T-helper 2 cell treated with Interferon-gamma antibody and Interleukin-4, amounts not matched to agents 5 μg/mL and 100 μg/mL, for 36 hours (primary cell): Measurements from ENCODE around the gene KLHL22.
A peak's percentile ranks its signal among the peaks of the same experiment; 100 is the strongest.
"Not testable (repeated sequence)": the region's sequence is repeated elsewhere in the genome, so short reads cannot be mapped to it uniquely, and the experiment has no call there.

Experiments
- DNase-seq: peaks from one replicate; pipeline ENCODE4 v3.0.0; 2021; ENCODE audit warnings: low spot score
- H3K27ac Mint-ChIP-seq: one replicate; pipeline ENCODE4 v1.8.0; 2021; ENCODE audit warnings: mild to moderate bottlenecking, mixed read lengths
- H3K27me3 Mint-ChIP-seq: one replicate; pipeline ENCODE4 v1.8.0; 2021; ENCODE audit warnings: low read depth, mixed read lengths
- H3K36me3 Mint-ChIP-seq: one replicate; pipeline ENCODE4 v1.8.0; 2021; ENCODE audit warnings: low read depth, mixed read lengths
- H3K4me1 Mint-ChIP-seq: one replicate; pipeline ENCODE4 v1.8.0; 2021; ENCODE audit warnings: low read depth, mixed read lengths
- H3K4me3 Mint-ChIP-seq: one replicate; pipeline ENCODE4 v1.8.0; 2022; ENCODE audit warnings: mild to moderate bottlenecking, moderate library complexity, mixed read lengths
- H3K9me3 Mint-ChIP-seq: one replicate; pipeline ENCODE4 v1.8.0; 2021; ENCODE audit warnings: mixed read lengths

The KLHL22 gene

GRCh38 chr22:20418211-20418788 lies 77.3 kb downstream of the KLHL22 start:
- H3K27me3 Mint-ChIP-seq = peaks cover 9% of the 10 kb centered on the region
- no peaks in the 10 kb centered on the region for H3K36me3 Mint-ChIP-seq
- peak overlapping the region; percentile 51 for H3K4me3 Mint-ChIP-seq
- no peaks in the 10 kb centered on the region for H3K9me3 Mint-ChIP-seq
- H3K4me1 Mint-ChIP-seq = peaks cover 2% of the 10 kb centered on the region
- peak; percentile 63 for DNase-seq
- H3K27ac Mint-ChIP-seq = no peak overlapping the region

- not testable (repeated sequence) for DNase-seq, H3K36me3 Mint-ChIP-seq, H3K4me3 Mint-ChIP-seq, H3K9me3 Mint-ChIP-seq, H3K4me1 Mint-ChIP-seq, H3K27ac Mint-ChIP-seq
- peaks cover 11% of the 10 kb centered on the region for H3K27me3 Mint-ChIP-seq
Observed at GRCh38 chr22:20415699-20416098, 79.9 kb downstream of the KLHL22 start.

GRCh38 chr22:20415241-20415640 lies 80.4 kb downstream of the KLHL22 start:
- not testable (repeated sequence) for H3K9me3 Mint-ChIP-seq, H3K4me1 Mint-ChIP-seq, H3K36me3 Mint-ChIP-seq, H3K27ac Mint-ChIP-seq, H3K4me3 Mint-ChIP-seq, DNase-seq
- H3K27me3 Mint-ChIP-seq = peaks cover 11% of the 10 kb centered on the region

DNA sequence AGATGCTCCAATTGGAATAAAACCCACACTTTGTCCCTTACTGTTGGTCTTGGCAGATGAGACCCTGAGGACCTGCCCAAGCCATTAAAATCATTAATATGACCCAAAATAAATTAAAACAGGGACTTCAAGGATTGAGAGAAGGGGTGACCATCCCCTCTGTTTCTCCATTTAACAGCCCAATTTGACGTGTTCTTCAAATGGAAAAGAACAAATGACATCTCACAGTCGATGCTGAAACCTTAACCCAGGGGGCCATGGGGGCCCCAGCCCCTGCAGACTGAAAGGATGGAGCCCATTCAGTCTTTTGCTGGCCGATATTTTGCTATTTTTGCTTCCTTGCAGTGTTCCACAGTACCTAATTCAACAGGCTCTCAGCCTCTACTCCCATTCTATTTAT lies 81.1 kb downstream of the KLHL22 start:
- no peak for DNase-seq
- peaks cover 4% of the 10 kb centered on the region for H3K4me1 Mint-ChIP-seq
- peaks cover 11% of the 10 kb centered on the region for H3K27me3 Mint-ChIP-seq
- no peaks in the 10 kb centered on the region for H3K9me3 Mint-ChIP-seq
- no peaks in the 10 kb centered on the region for H3K36me3 Mint-ChIP-seq
- H3K4me3 Mint-ChIP-seq = no peak overlapping the region
- H3K27ac Mint-ChIP-seq = no peak overlapping the region

DNA sequence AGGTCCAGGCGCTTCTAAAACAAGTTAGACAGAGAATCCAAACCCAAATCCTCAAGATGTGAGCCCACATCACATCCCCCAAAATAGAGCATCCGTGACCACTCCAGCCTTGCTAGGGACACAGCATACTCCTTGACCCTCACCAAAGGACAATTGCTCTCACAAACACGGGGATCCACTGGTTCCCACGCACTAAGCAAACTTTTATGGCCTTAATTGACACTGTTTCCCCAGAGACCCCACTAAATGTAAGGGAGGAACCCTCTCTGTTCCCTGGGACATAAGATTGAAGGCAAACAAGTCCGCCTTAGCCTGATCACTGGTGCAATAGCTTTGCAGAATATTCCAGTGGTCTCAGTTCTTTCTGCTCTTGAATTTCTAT lies 81.5 kb downstream of the KLHL22 start:
- H3K27ac Mint-ChIP-seq = no peak overlapping the region
- DNase-seq = no peak
- H3K36me3 Mint-ChIP-seq = no peaks in the 10 kb centered on the region
- no peaks in the 10 kb centered on the region for H3K9me3 Mint-ChIP-seq
- no peak overlapping the region for H3K4me3 Mint-ChIP-seq
- peaks cover 4% of the 10 kb centered on the region for H3K4me1 Mint-ChIP-seq
- peaks cover 11% of the 10 kb centered on the region for H3K27me3 Mint-ChIP-seq

DNA sequence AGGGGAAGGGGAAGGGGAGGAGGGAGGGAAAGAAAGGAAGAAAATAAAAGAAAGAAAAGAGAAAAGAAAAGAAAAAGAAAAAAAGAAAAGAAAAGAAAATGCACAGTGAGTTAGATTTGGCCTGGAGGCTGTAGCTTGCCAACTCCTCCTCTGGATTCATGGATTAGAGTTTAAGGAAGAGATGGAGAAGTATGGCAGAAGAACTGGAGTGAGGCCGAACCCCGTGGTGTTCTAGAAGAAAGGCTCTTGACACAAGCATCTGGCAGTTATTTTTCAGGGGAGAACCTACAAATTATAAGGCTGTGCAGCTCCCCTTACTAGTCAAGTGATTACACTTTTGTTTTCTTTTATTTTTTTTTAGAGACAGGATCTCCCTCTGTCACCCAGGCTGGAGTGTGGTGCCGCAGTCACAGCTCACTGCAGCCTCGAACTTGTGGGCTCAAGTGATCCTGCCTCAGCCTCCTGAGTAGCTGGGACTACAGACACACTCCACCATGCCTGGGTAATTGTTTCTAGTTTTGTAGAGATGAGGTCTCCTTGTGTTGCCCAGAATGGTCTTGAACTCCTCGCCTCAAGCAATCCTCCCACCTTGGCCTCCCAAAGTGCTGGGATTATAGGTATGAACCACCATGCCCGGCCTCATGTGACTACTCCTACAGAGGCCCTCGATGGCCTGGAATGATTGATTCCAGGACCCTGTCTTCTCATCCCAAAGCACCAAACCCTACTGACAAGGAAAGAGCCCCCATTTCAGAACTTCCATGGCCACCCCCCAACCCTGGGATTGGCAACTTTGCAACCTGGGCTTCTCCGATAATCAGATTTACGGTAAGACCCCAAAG lies 82.2 kb downstream of the KLHL22 start:
- Mint-ChIP-seq H3K27me3 (peaks cover 11% of the 10 kb centered on the region), H3K4me3 (no peak overlapping the region), H3K36me3 (no peaks in the 10 kb centered on the region), H3K4me1 (peaks cover 2% of the 10 kb centered on the region), H3K27ac (no peak overlapping the region), H3K9me3 (no peaks in the 10 kb centered on the region)
- DNase-seq = no peak

- H3K36me3 Mint-ChIP-seq = no peaks in the 10 kb centered on the region
- no peak overlapping the region for H3K27ac Mint-ChIP-seq
- no peak overlapping the region for H3K4me3 Mint-ChIP-seq
- H3K27me3 Mint-ChIP-seq = peaks cover 11% of the 10 kb centered on the region
- DNase-seq = no peak
- H3K9me3 Mint-ChIP-seq = no peaks in the 10 kb centered on the region
- H3K4me1 Mint-ChIP-seq = peaks cover 2% of the 10 kb centered on the region
Observed at GRCh38 chr22:20412474-20413216, 83.0 kb downstream of the KLHL22 start.

GRCh38 chr22:20409385-20409784 lies 86.2 kb downstream of the KLHL22 start:
- H3K9me3 Mint-ChIP-seq, DNase-seq, H3K27ac Mint-ChIP-seq, H3K36me3 Mint-ChIP-seq, H3K27me3 Mint-ChIP-seq, H3K4me1 Mint-ChIP-seq, H3K4me3 Mint-ChIP-seq: not testable (repeated sequence)

GRCh38 chr22:20408891-20409290 lies 86.7 kb downstream of the KLHL22 start:
- peaks cover 2% of the 10 kb centered on the region for H3K27me3 Mint-ChIP-seq
- no peak overlapping the region for H3K4me3 Mint-ChIP-seq
- H3K9me3 Mint-ChIP-seq = no peaks in the 10 kb centered on the region
- H3K27ac Mint-ChIP-seq = no peak overlapping the region
- peaks cover 2% of the 10 kb centered on the region for H3K4me1 Mint-ChIP-seq
- H3K36me3 Mint-ChIP-seq = peaks cover 10% of the 10 kb centered on the region
- DNase-seq = no peak

DNA sequence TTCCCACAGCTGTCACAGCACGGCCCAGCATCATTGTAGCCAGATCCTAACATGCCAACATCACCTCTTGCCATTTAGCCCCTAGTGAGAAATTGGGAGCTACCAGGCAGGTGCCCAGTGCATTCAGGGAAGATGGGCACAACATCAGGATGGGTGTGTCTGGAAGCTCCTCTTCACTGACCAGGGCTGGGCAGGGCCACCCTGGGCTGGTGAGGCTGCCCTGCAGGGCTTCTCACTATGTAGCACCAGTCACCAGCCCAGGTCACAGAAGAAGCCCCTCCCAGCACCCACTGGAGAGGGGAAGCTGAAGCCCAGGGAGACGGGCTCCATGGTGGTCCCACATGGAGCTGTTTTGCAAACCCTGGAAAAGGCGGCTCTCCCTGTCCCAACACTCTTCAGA lies 87.8 kb downstream of the KLHL22 start:
- no peak for DNase-seq
- Mint-ChIP-seq H3K27me3 (peaks cover under 1% of the 10 kb centered on the region), H3K4me3 (no peak overlapping the region), H3K9me3 (no peaks in the 10 kb centered on the region), H3K4me1 (peaks cover 9% of the 10 kb centered on the region), H3K27ac (no peak overlapping the region), H3K36me3 (peaks cover 17% of the 10 kb centered on the region)

DNA sequence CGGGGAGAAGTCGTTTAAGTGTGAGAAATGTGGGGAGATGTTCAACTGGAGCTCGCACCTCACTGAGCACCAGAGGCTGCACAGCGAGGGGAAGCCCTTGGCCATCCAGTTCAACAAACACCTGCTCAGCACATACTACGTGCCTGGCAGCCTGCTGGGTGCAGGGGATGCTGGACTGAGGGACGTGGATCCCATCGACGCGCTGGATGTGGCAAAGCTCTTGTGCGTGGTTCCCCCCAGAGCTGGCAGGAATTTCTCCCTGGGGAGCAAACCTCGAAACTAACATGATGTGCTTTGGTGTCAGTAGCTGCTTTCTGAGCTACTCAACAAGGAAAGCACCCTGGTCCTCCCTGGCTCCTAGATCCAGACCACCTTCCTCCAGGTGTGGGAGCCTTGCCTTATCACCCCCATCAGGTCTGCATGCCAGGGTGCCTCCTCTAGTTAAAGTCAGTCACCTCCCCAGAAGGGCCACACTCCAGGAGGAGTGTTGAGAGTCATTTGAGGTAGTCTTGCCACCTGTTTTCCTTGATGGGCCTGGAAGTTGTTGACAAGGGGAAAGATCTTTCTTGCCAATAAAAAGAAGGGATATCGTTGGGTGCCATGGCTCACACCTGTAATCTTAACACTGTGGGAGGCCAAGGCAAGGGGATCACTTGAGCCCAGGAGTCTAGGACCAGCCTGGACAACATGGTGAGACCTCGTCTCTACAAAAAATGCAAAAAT lies 88.7 kb downstream of the KLHL22 start:
- H3K27ac Mint-ChIP-seq = no peak overlapping the region
- H3K36me3 Mint-ChIP-seq = peaks cover 17% of the 10 kb centered on the region
- H3K4me3 Mint-ChIP-seq = no peak overlapping the region
- no peaks in the 10 kb centered on the region for H3K9me3 Mint-ChIP-seq
- H3K4me1 Mint-ChIP-seq = peaks cover 8% of the 10 kb centered on the region
- DNase-seq = no peak
- no peaks in the 10 kb centered on the region for H3K27me3 Mint-ChIP-seq

- peaks cover 8% of the 10 kb centered on the region for H3K4me1 Mint-ChIP-seq
- DNase-seq = no peak
- H3K9me3 Mint-ChIP-seq = no peaks in the 10 kb centered on the region
- H3K4me3 Mint-ChIP-seq = no peak overlapping the region
- no peaks in the 10 kb centered on the region for H3K27me3 Mint-ChIP-seq
- H3K27ac Mint-ChIP-seq = no peak overlapping the region
- H3K36me3 Mint-ChIP-seq = peaks cover 18% of the 10 kb centered on the region
Observed at GRCh38 chr22:20405931-20406685, 89.5 kb downstream of the KLHL22 start.

DNA sequence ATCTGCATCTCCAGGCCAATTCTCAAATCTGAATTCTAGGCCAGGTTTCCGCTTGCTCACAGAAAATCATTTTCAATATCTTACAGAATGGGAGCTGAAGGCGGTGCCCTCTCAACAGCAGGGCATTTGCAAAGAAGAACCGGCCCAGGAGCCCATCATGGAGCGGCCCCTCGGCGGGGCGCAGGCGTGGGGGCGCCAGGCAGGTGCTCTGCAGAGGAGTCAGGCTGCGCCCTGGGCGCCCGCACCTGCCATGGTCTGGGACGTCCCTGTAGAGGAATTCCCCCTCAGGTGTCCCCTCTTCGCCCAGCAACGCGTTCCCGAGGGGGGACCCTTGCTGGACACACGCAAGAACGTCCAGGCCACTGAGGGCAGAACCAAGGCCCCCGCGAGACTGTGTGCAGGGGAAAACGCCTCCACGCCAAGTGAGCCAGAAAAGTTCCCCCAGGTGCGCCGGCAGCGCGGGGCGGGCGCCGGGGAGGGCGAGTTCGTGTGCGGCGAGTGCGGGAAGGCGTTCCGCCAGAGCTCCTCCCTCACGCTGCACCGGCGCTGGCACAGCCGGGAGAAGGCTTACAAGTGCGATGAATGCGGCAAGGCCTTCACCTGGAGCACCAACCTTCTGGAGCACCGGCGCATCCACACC lies 90.2 kb downstream of the KLHL22 start:
- Mint-ChIP-seq H3K9me3 (no peaks in the 10 kb centered on the region), H3K4me1 (peaks cover 8% of the 10 kb centered on the region), H3K27me3 (no peaks in the 10 kb centered on the region), H3K4me3 (no peak overlapping the region), H3K36me3 (peaks cover 22% of the 10 kb centered on the region), H3K27ac (peak overlapping the region; percentile 63)
- no peak for DNase-seq
